Upper lobe of left lung (tissue), 6 donors: Measurements from ENCODE around the gene LY6G5C. TPM values are rescaled to one million over a fixed set of nuclear protein-coding genes. Genes with fewer than 3 reads are reported as not detected.

Experiments used
- ATAC-seq, 2 donors: fragments of 200-7000 bp; cut with Tn5 transposase; one replicate each; pipeline ENCODE4 v1.9.1; 2022; ENCODE audit warnings: mild to moderate bottlenecking in 2 of 2, moderate library complexity in 2 of 2; ENCODE audit not compliant: low FRiP score in 2 of 2
- DNase-seq, 2 donors: peaks; one replicate each; pipeline ENCODE4 v3.0.0-alpha.2; 2019 to 2020
- H3K27ac ChIP-seq, 4 donors: fragments of 200-600 bp; sonication (generic); one replicate each; pipeline ENCODE4 v1.5.1; 2016 to 2019
- H3K27me3 ChIP-seq, 4 donors: fragments of 200-600 bp; sonication (generic); one replicate each; pipeline ENCODE4 v1.5.1; 2017 to 2019
- H3K36me3 ChIP-seq, 4 donors: fragments of 200-600 bp; sonication (generic); one replicate each; pipeline ENCODE4 v1.5.1; 2016 to 2019
- H3K4me1 ChIP-seq, 4 donors: fragments of 200-600 bp; sonication (generic); one replicate each; pipeline ENCODE4 v1.5.1; 2018 to 2019
- H3K4me3 ChIP-seq, 4 donors: fragments of 200-600 bp; sonication (generic); one replicate each; pipeline ENCODE4 v1.5.1; 2017 to 2019; ENCODE audit warnings: mild to moderate bottlenecking in 2 of 4, moderate library complexity in 1 of 4
- H3K9me3 ChIP-seq, 4 donors: fragments of 200-600 bp; sonication (generic); one replicate each; pipeline ENCODE4 v1.5.1; 2018 to 2019
- EP300 ChIP-seq, 4 donors: sonication (generic); formaldehyde crosslinking; IDR thresholded peaks; one replicate each; pipeline ENCODE4 v1.5.1; 2017; ENCODE audit warnings: antibody characterized with exemption in 4 of 4, control low read depth in 2 of 4
- POLR2A ChIP-seq, 4 donors: fragments of 450-650 bp; IDR thresholded peaks; one replicate each; pipeline ENCODE4 v1.5.1; 2016 to 2017; ENCODE audit warnings: antibody characterized with exemption in 4 of 4, mild to moderate bottlenecking in 2 of 4
- POLR2AphosphoS5 ChIP-seq, 2 donors: sonication (generic); formaldehyde crosslinking; IDR thresholded peaks; one replicate each; pipeline ENCODE4 v1.5.1; 2017; ENCODE audit warnings: antibody characterized with exemption in 2 of 2
- WGBS, 2 donors: methylation state at CpG; one replicate each; pipeline ENCODE4 v1.1.5; 2017 to 2018; 5-methylcytosine and 5-hydroxymethylcytosine counted together
- total RNA-seq, 6 donors: library from RNA; depleted of rRNA in 4 of 6; stranded (reverse); fragments of >200 nt in 4 of 6; gene quantifications; one replicate each; pipeline versions ENCODE4 v1.1.0 to v1.2.1, GENCODE V29; 2016 to 2021
- TF ChIP-seq, protein P1 (sequence below), 6 experiments: fragments of 450-650 bp in 4 of 6; fragments of 200-600 bp in 2 of 6; sonication (generic) in 2 of 6; IDR thresholded peaks; one replicate each; pipeline ENCODE4 v1.5.1; 2016 to 2019; ENCODE audit warnings: antibody characterized with exemption in 6 of 6
- donor health status: DM: no; HTN: no; CAD: no; lungs with moderate emphysema.
- donor health status: DM: no; HTN: yes; CAD: no; lungs with severe emphysema.

LY6G5C gene
- total RNA-seq, 6 donors from 2014 or later = 1.8 to 4.4 (median 3.1) TPM; not detected in 2

DNA sequence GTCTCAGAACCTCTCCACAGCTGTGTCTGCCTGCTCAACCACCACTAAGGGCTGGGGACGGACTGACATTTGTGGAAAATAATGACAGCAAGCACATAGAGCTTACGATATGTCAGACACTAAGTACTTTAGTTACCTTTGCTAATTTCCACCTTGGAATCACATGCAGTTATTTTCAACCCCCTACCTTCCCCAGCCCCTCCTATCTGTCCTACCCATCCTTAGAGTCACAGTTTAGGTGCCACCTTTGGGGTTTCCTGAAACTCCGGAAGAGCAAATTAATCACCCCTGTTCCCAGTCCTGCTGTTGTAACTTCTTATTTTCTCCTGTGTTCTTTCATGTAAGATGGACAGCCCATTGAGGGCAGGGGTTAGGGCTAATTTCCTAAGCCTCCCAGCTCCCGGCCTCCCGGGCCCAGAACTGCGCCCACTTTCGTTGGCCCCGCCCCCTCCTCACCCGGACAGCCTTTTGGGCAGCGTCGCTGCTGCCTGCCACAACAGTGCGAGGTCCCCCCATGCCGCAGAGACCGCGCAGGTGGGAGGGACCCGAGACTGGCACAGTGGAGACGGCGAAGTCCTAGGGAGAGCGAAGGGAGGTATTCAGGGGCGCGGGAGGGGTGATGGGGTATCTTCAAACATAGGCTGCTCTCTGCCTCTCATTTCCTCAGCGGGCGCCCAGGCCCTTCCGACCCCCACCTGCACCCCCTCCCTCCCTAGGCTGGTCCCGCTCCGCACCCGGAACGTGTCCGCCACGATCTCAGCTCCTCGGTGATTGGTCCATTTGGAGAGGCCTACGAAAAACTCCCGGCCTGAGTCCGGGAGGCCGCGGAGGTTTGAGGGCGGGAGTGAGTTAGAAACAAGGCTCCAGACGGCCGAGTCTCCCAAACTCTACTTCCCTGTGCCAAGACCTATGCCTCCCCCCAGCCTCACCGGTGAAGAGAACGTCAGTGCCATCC is 47.1 kb upstream of the LY6G5C start:
- Histone ChIP-seq H3K27ac (peak overlapping the region; percentile 87 to 99 (median 94)), H3K36me3 (peaks cover 14 to 50% (median 28%) of the 10 kb centered on the region in 4 donors), H3K27me3 (no peaks in the 10 kb centered on the region), H3K4me3 (peak overlapping the region in 3 of 4 donors; percentile 76 to 84 (median 80)), H3K9me3 (no peaks in the 10 kb centered on the region), H3K4me1 (peaks cover 30 to 69% (median 55%) of the 10 kb centered on the region in 4 donors)
- TF ChIP-seq, protein P1, sequence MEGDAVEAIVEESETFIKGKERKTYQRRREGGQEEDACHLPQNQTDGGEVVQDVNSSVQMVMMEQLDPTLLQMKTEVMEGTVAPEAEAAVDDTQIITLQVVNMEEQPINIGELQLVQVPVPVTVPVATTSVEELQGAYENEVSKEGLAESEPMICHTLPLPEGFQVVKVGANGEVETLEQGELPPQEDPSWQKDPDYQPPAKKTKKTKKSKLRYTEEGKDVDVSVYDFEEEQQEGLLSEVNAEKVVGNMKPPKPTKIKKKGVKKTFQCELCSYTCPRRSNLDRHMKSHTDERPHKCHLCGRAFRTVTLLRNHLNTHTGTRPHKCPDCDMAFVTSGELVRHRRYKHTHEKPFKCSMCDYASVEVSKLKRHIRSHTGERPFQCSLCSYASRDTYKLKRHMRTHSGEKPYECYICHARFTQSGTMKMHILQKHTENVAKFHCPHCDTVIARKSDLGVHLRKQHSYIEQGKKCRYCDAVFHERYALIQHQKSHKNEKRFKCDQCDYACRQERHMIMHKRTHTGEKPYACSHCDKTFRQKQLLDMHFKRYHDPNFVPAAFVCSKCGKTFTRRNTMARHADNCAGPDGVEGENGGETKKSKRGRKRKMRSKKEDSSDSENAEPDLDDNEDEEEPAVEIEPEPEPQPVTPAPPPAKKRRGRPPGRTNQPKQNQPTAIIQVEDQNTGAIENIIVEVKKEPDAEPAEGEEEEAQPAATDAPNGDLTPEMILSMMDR (IDR thresholded peaks at IDR 0.05) = no peak
- peak in 1 of 2 donors; percentile 84 for DNase-seq
- WGBS, 2 donors = 77% methylated on average over 20 to 41 of the region's 41 CpGs
- ATAC-seq = no peak

DNA sequence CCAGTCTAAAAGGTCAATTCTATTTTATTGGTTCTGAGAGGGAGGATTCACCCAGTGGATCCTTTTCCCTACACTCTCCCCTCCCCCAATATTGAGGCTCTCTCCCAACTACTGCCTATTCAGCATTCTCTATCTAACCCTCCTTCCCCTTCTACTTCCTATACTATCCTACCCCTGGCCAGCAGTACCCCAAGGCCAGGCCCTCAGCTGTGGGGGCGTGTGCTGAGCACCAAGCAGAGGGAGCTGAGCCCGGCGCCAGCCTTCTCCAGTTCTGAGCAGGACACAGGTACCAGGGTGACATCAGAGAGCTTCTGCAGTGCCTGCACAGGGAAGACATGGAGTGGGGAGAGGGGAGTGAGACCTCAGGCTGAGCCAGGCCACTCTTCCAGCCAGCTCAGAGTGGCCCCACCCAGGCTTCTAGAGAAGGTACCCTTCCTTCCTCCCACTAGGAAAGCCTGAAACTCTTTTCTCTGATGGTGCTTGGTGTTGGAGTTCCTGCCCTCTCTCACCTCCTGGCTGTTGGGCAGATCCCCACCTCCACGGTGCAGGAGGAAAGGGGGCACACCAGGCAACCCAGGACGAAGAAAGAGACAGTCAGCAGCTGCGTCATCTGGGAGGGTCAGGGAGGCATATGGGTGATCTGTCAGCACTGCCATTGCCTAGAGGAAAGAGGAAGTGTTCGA is 46.3 kb upstream of the LY6G5C start:
- H3K4me1 ChIP-seq = peaks cover 30 to 60% (median 49%) of the 10 kb centered on the region in 4 donors
- 69 to 72% methylated on average over 7 of the region's 7 CpGs for WGBS, 2 donors
- ATAC-seq (peak in 1 of 2 donors; percentile 28), DNase-seq (peak in 1 of 2 donors; percentile 62)
- H3K27ac ChIP-seq = peak overlapping the region; percentile 87 to 99 (median 94)
- H3K9me3 ChIP-seq = no peaks in the 10 kb centered on the region
- H3K27me3 ChIP-seq = no peaks in the 10 kb centered on the region
- H3K36me3 ChIP-seq = peaks cover 9 to 42% (median 19%) of the 10 kb centered on the region in 4 donors
- TF ChIP-seq POLR2A (IDR thresholded peaks at IDR 0.05) = peak in 1 of 4 donors; percentile 43
- TF ChIP-seq, protein P1 (IDR thresholded peaks at IDR 0.05) = no peak
- H3K4me3 ChIP-seq = peak overlapping the region in 1 of 4 donors; percentile 80

DNA sequence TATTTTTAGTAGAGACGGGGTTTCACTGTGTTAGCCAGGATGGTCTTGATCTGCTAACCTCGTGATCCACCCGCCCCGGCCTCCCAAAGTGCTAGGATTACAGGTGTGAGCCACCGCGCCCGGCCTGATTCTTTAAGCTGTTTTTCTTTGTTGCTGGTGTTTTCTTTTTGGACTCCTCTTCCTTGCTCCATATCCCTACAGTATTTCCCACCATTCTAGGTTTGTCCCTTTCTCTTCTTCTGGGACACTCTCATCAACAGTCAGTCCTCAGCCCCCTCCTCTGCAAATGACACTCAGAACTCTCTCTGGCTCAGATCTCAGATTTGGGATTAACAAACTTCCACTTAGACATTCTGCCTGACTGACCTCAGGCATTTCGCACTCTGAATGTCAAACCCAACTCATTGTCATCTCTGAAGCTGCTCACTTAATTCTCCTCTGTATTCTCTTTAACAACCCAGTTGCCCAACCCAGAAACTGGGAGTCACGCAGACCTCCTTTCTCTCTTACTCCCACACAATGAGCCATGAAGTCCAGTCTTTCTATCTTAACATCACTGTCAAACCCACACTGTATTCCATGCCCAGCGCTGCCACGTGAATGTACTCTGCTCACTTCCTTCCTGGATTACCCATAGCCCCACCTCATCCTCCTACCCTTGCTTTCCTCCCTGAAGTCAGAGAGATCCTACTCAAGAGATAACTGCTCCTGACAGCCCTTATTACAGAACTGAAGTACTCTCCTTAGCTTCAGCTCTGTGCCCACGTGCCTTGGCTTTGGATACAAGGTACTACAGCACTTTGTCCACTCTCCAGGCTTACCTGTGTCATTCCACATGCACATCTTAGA is 44.9 kb upstream of the LY6G5C start:
- WGBS, 2 donors = 78 to 79% methylated on average over 12 of the region's 12 CpGs
- Histone ChIP-seq H3K27me3 (no peaks in the 10 kb centered on the region), H3K9me3 (no peaks in the 10 kb centered on the region), H3K4me1 (peaks cover 30 to 48% (median 38%) of the 10 kb centered on the region in 4 donors), H3K27ac (peak overlapping the region; percentile 6 to 99 (median 71)), H3K4me3 (no peak overlapping the region), H3K36me3 (peaks cover 0 to 27% (median 5%) of the 10 kb centered on the region in 4 donors)
- peak in 1 of 2 donors; percentile 56 for DNase-seq
- TF ChIP-seq POLR2A (IDR thresholded peaks at IDR 0.05) = no peak
- TF ChIP-seq EP300 (IDR thresholded peaks at IDR 0.05) = peak in 1 of 4 donors; percentile 34
- TF ChIP-seq, protein P1 (IDR thresholded peaks at IDR 0.05) = no peak
- peak; percentile 50 to 76 for TF ChIP-seq POLR2AphosphoS5 (IDR thresholded peaks at IDR 0.05)
- ATAC-seq = no peak

DNA sequence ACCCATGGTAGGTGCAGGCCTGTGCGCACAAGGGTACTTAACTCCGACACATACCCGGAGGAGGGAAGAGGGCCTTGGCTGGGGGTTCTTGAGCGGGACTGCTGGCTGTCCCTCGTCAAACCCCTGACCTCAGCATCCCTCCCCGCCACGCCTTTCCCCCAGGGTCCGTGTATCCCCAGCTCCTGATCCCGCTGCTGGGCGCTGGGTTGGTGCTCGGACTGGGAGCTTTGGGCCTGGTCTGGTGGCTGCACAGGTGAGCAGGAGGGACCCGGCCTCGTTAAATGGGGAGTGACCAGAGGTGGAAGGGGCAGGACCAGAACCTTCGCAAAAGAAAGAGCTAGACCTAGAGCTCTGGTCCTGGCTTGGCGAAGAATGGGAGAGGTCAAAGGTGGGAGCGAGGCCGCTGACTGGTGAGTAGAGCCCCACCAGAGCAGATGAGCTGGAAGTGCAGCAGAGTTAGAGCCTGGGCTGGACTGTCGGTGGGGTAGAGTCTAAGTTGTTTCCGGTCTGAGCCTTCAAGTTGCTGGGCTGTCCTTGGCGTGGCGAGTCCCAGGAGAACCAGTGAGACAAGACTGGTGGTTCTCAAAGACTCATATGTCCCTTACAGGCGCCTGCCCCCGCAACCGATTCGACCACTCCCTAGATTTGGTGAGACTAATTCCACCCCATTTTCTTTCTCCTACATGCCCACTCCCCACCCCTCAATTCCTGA is 43.3 kb upstream of the LY6G5C start:
- WGBS, 2 donors = 91 to 92% methylated on average over 18 to 25 of the region's 25 CpGs
- Histone ChIP-seq H3K27ac (peak overlapping the region in 2 of 4 donors; percentile 21 to 93), H3K4me1 (peaks cover 23 to 39% (median 32%) of the 10 kb centered on the region in 4 donors), H3K4me3 (no peak overlapping the region), H3K27me3 (no peaks in the 10 kb centered on the region), H3K9me3 (no peaks in the 10 kb centered on the region), H3K36me3 (peaks cover 0 to 24% (median 2%) of the 10 kb centered on the region in 4 donors)
- no peak for DNase-seq
- no peak for ATAC-seq
- TF ChIP-seq POLR2A (IDR thresholded peaks at IDR 0.05) (no peak), EP300 (IDR thresholded peaks at IDR 0.05) (no peak), POLR2AphosphoS5 (IDR thresholded peaks at IDR 0.05) (no peak)
- TF ChIP-seq, protein P1 (IDR thresholded peaks at IDR 0.05) = no peak
